Measurements from ENCODE around the gene RPS29. TPM values are rescaled to one million over a fixed set of nuclear protein-coding genes. Genes with fewer than 3 reads are reported as not detected.

Gene RPS29
- total and polyA plus RNA-seq, 2 of the 13 experiments (the other 11 are each of a cell fraction or from before 2014, with no cell fraction given), result 4,303 to 8,215 TPM

GRCh38 chr14:49586673-49587460, 687 bp upstream of the RPS29 start (continued):
- TF ChIP-seq PAXIP1 (CRISPR knock-in tag; conservative IDR thresholded peaks at IDR 0.05), result 0 out of 2 replicates have a peak, but pooled peaks have one; percentile 36
- no peak for TF ChIP-seq ZNF282 (IDR thresholded peaks at IDR 0.05; ENCODE audit: partially characterized antibody)
- no peak for TF ChIP-seq ZNF496 (CRISPR knock-in tag; IDR thresholded peaks at IDR 0.05; ENCODE audit: insufficient replicate concordance)
- TF ChIP-seq ZNF224 (CRISPR knock-in tag; IDR thresholded peaks at IDR 0.05), result peak; percentile 86; the same call in 1 of the 2 replicates
- TF ChIP-seq KDM1A (CRISPR knock-in tag; IDR thresholded peaks at IDR 0.05), result peak; percentile 31; the same call in 1 of the 2 replicates
- peak; percentile 52; the same call in 1 of the 2 replicates for TF ChIP-seq NCOR1 (IDR thresholded peaks at IDR 0.05; ENCODE audit: borderline replicate concordance, low read length)
- TF ChIP-seq ATF7-NPFF (CRISPR knock-in tag; IDR thresholded peaks at IDR 0.05; ENCODE audit: low read depth), result no peak
- TF ChIP-seq FLYWCH1 (CRISPR knock-in tag; IDR thresholded peaks at IDR 0.05), result no peak
- TF ChIP-seq SMC3 (IDR thresholded peaks at IDR 0.05; ENCODE audit: low read length), result no peak
- TF ChIP-seq ZBTB38 (CRISPR knock-in tag; IDR thresholded peaks at IDR 0.05), result no peak
- TF ChIP-seq ZBTB7B (CRISPR knock-in tag; IDR thresholded peaks at IDR 0.05), result peak; percentile 58; the same call in 1 of the 2 replicates
- no peak for TF ChIP-seq ZBTB7A (CRISPR knock-in tag; IDR thresholded peaks at IDR 0.05)
- TF ChIP-seq ZNF441 (CRISPR knock-in tag; IDR thresholded peaks at IDR 0.05; ENCODE audit: borderline replicate concordance), result no peak
- TF ChIP-seq, protein P1, sequence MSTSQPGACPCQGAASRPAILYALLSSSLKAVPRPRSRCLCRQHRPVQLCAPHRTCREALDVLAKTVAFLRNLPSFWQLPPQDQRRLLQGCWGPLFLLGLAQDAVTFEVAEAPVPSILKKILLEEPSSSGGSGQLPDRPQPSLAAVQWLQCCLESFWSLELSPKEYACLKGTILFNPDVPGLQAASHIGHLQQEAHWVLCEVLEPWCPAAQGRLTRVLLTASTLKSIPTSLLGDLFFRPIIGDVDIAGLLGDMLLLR (CRISPR knock-in tag; IDR thresholded peaks at IDR 0.05), result no peak
- TF ChIP-seq, protein P2, sequence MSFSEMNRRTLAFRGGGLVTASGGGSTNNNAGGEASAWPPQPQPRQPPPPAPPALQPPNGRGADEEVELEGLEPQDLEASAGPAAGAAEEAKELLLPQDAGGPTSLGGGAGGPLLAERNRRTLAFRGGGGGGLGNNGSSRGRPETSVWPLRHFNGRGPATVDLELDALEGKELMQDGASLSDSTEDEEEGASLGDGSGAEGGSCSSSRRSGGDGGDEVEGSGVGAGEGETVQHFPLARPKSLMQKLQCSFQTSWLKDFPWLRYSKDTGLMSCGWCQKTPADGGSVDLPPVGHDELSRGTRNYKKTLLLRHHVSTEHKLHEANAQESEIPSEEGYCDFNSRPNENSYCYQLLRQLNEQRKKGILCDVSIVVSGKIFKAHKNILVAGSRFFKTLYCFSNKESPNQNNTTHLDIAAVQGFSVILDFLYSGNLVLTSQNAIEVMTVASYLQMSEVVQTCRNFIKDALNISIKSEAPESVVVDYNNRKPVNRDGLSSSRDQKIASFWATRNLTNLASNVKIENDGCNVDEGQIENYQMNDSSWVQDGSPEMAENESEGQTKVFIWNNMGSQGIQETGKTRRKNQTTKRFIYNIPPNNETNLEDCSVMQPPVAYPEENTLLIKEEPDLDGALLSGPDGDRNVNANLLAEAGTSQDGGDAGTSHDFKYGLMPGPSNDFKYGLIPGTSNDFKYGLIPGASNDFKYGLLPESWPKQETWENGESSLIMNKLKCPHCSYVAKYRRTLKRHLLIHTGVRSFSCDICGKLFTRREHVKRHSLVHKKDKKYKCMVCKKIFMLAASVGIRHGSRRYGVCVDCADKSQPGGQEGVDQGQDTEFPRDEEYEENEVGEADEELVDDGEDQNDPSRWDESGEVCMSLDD (CRISPR knock-in tag; IDR thresholded peaks at IDR 0.05; ENCODE audit: borderline replicate concordance), result 0 out of 2 replicates have a peak, but pooled peaks have one; percentile 19
- no peak for TF ChIP-seq PHF8 (CRISPR knock-in tag; IDR thresholded peaks at IDR 0.05)
- no peak for TF ChIP-seq ZFP37 (CRISPR knock-in tag; IDR thresholded peaks at IDR 0.05; ENCODE audit: borderline replicate concordance)
- no peak for TF ChIP-seq NAIF1 (CRISPR knock-in tag; IDR thresholded peaks at IDR 0.05; ENCODE audit: borderline replicate concordance)
- TF ChIP-seq ZKSCAN5 (CRISPR knock-in tag; IDR thresholded peaks at IDR 0.05), result no peak
- TF ChIP-seq, protein P3, sequence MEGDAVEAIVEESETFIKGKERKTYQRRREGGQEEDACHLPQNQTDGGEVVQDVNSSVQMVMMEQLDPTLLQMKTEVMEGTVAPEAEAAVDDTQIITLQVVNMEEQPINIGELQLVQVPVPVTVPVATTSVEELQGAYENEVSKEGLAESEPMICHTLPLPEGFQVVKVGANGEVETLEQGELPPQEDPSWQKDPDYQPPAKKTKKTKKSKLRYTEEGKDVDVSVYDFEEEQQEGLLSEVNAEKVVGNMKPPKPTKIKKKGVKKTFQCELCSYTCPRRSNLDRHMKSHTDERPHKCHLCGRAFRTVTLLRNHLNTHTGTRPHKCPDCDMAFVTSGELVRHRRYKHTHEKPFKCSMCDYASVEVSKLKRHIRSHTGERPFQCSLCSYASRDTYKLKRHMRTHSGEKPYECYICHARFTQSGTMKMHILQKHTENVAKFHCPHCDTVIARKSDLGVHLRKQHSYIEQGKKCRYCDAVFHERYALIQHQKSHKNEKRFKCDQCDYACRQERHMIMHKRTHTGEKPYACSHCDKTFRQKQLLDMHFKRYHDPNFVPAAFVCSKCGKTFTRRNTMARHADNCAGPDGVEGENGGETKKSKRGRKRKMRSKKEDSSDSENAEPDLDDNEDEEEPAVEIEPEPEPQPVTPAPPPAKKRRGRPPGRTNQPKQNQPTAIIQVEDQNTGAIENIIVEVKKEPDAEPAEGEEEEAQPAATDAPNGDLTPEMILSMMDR (CRISPR knock-in tag; IDR thresholded peaks at IDR 0.05), result peak; percentile 70
- TF ChIP-seq TARDBP (CRISPR knock-in tag; IDR thresholded peaks at IDR 0.05), result peak; percentile 62
